ENCODE results near the gene TEKT1. TPM values are rescaled to one million over a fixed set of nuclear protein-coding genes. Genes with fewer than 3 reads are reported as not detected.

The TEKT1 gene
- total and polyA plus RNA-seq, 2 experiments from 2014 or later = 0.07 TPM; not detected in 1

DNA sequence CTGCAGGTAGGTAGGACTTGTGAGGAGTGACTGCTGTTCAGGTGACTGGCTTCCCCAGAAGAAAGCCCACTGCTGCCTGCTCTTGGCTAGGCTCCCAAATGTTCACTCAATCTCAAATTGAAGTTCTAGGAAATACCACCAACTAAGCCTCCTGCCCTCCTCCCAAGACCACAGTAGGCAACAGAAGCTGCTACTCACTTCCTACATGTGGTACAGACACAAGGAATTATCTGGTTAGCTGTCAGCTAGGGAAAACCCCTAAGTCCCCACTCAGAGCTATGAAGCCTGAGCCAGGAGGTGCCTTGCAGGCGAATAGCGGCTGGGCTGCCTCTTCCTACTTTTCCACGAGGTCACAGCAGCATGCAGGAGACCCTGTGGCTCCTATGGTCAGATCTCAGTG, 50.6 kb downstream of the TEKT1 start:
- Histone ChIP-seq H3K4me3 (no peak overlapping the region), H3K9me2 (replicated peaks; ENCODE audit: insufficient read depth) (no peaks in the 10 kb centered on the region), H3K36me3 (replicated peaks; ENCODE audit: insufficient read depth, low read depth) (no peaks in the 10 kb centered on the region), H3K27ac (no peak overlapping the region), H3K27me3 (peaks cover 20% of the 10 kb centered on the region), H3K9me3 (ENCODE audit: low read depth) (no peaks in the 10 kb centered on the region), H2AFZ (no peak overlapping the region), H3K4me2 (no peak overlapping the region), H4K20me1 (ENCODE audit: insufficient read depth, poor library complexity, severe bottlenecking) (no peaks in the 10 kb centered on the region), H3K4me1 (ENCODE audit: insufficient read depth) (no peaks in the 10 kb centered on the region), H3K79me2 (no peaks in the 10 kb centered on the region)
- no peak for TF ChIP-seq EZH2phosphoT487 (IDR thresholded peaks at IDR 0.05; ENCODE audit: low read depth, severe bottlenecking, unreplicated experiment)
- TF ChIP-seq, protein P1, sequence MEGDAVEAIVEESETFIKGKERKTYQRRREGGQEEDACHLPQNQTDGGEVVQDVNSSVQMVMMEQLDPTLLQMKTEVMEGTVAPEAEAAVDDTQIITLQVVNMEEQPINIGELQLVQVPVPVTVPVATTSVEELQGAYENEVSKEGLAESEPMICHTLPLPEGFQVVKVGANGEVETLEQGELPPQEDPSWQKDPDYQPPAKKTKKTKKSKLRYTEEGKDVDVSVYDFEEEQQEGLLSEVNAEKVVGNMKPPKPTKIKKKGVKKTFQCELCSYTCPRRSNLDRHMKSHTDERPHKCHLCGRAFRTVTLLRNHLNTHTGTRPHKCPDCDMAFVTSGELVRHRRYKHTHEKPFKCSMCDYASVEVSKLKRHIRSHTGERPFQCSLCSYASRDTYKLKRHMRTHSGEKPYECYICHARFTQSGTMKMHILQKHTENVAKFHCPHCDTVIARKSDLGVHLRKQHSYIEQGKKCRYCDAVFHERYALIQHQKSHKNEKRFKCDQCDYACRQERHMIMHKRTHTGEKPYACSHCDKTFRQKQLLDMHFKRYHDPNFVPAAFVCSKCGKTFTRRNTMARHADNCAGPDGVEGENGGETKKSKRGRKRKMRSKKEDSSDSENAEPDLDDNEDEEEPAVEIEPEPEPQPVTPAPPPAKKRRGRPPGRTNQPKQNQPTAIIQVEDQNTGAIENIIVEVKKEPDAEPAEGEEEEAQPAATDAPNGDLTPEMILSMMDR (IDR thresholded peaks at IDR 0.05; ENCODE audit: poor library complexity) = no peak
- no peak for TF ChIP-seq EZH2 (IDR thresholded peaks at IDR 0.05; ENCODE audit: borderline replicate concordance)
- WGBS (ENCODE audit: low lambda C conversion rate, missing lambda C conversion rate) = 59% methylated on average over 3 of the region's 3 CpGs
- DNase-seq (ENCODE audit: low spot score) = no peak

DNA sequence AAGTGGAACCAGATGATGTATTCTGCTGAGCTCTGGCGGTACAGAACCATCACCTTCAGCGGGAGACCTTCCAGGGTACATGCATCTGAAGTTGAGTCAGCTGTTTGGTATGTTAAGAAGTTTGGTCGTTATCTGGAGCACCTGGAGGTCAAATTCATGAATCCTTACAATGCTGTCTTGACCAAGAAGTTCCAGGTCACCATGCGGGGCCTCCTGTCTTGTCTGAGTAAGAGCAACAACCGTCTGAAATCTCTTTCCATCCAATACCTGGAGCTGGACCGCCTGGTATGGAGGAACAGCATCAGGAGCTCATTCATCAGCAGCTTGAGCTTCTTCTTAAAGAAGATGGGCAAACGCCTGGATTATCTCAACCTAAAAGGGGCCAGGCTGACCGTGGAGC, 51.5 kb downstream of the TEKT1 start:
- 66% methylated on average over 8 of the region's 8 CpGs for WGBS (ENCODE audit: low lambda C conversion rate, missing lambda C conversion rate)
- Histone ChIP-seq H3K9me3 (ENCODE audit: low read depth) (no peaks in the 10 kb centered on the region), H3K27ac (no peak overlapping the region), H3K4me3 (no peak overlapping the region), H3K9me2 (replicated peaks; ENCODE audit: insufficient read depth) (no peaks in the 10 kb centered on the region), H4K20me1 (ENCODE audit: insufficient read depth, poor library complexity, severe bottlenecking) (no peaks in the 10 kb centered on the region), H3K79me2 (no peaks in the 10 kb centered on the region), H3K36me3 (replicated peaks; ENCODE audit: insufficient read depth, low read depth) (no peaks in the 10 kb centered on the region), H2AFZ (no peak overlapping the region), H3K4me2 (no peak overlapping the region), H3K4me1 (ENCODE audit: insufficient read depth) (no peaks in the 10 kb centered on the region), H3K27me3 (peaks cover 29% of the 10 kb centered on the region)
- DNase-seq (ENCODE audit: low spot score) = no peak
- TF ChIP-seq EZH2phosphoT487 (IDR thresholded peaks at IDR 0.05; ENCODE audit: low read depth, severe bottlenecking, unreplicated experiment) = no peak
- TF ChIP-seq, protein P1 (IDR thresholded peaks at IDR 0.05; ENCODE audit: poor library complexity) = no peak
- TF ChIP-seq EZH2 (IDR thresholded peaks at IDR 0.05; ENCODE audit: borderline replicate concordance) = no peak

DNA sequence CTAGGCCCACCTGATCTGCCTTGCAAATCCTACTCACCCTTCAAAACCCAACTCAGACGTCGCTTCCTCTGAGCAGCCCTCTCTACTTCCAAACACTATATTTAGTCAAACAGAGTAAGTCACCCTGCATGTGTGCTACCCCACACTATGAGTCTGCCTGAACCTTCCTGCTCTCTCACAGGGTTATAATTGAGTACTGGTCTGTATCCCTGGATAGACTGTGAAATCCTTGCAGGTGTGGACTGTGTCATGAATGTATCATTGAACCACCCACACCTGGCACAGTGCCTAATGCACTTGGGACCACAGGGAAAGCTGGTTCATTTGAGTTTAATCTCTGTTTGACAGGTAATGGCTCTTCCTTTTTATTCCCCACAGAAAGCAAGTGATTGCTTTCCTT, 52.1 kb downstream of the TEKT1 start:
- TF ChIP-seq, protein P1 (IDR thresholded peaks at IDR 0.05; ENCODE audit: poor library complexity) = no peak
- TF ChIP-seq EZH2 (IDR thresholded peaks at IDR 0.05; ENCODE audit: borderline replicate concordance) (no peak), EZH2phosphoT487 (IDR thresholded peaks at IDR 0.05; ENCODE audit: low read depth, severe bottlenecking, unreplicated experiment) (no peak)
- H3K79me2 ChIP-seq = no peaks in the 10 kb centered on the region
- no peak overlapping the region for H3K27ac ChIP-seq
- DNase-seq (ENCODE audit: low spot score) = no peak
- no peaks in the 10 kb centered on the region for H4K20me1 ChIP-seq (ENCODE audit: insufficient read depth, poor library complexity, severe bottlenecking)
- WGBS (ENCODE audit: low lambda C conversion rate, missing lambda C conversion rate) = 85% methylated on average over 2 of the region's 2 CpGs
- H3K9me3 ChIP-seq (ENCODE audit: low read depth) = no peaks in the 10 kb centered on the region
- H3K9me2 ChIP-seq (replicated peaks; ENCODE audit: insufficient read depth) = no peaks in the 10 kb centered on the region
- H3K36me3 ChIP-seq (replicated peaks; ENCODE audit: insufficient read depth, low read depth) = no peaks in the 10 kb centered on the region
- H3K4me2 ChIP-seq = no peak overlapping the region
- no peaks in the 10 kb centered on the region for H3K4me1 ChIP-seq (ENCODE audit: insufficient read depth)
- no peak overlapping the region for H3K4me3 ChIP-seq
- peaks cover 32% of the 10 kb centered on the region for H3K27me3 ChIP-seq
- no peak overlapping the region for H2AFZ ChIP-seq

Data from hepatocyte (in vitro differentiated cells).